Kidney capillary endothelial cell (primary cell): ENCODE measurements around the gene PODN.

Source experiments
- DNase-seq: peaks from one replicate; pipeline ENCODE4 v3.0.0-alpha.2; 2018; ENCODE audit warnings: low spot score

Gene PODN

GRCh38 chr1:53090227-53091147 is 28.5 kb downstream of the PODN start:
- no peak for DNase-seq

- no peak for DNase-seq
Measured at GRCh38 chr1:53091841-53092645, 30.0 kb downstream of the PODN start.

- DNase-seq, result no peak
Measured at GRCh38 chr1:53092659-53093450, 30.8 kb downstream of the PODN start.

- DNase-seq, result no peak
Measured at GRCh38 chr1:53093451-53093754, 31.4 kb downstream of the PODN start.

- no peak for DNase-seq
Measured at GRCh38 chr1:53093778-53094532, 31.9 kb downstream of the PODN start.

- DNase-seq, result no peak
Measured at GRCh38 chr1:53094533-53094919, 32.5 kb downstream of the PODN start.

GRCh38 chr1:53104289-53104913 is 42.4 kb downstream of the PODN start:
- DNase-seq, result no peak

- DNase-seq, result no peak
Measured at GRCh38 chr1:53107090-53107489, 45.1 kb downstream of the PODN start.

- DNase-seq, result no peak
Measured at GRCh38 chr1:53107570-53108322, 45.7 kb downstream of the PODN start.

- no peak for DNase-seq
Measured at GRCh38 chr1:53108646-53109580, 46.9 kb downstream of the PODN start.

- no peak for DNase-seq
Measured at GRCh38 chr1:53110370-53111072, 48.5 kb downstream of the PODN start.

GRCh38 chr1:53111073-53111556 is 49.1 kb downstream of the PODN start:
- no peak for DNase-seq

GRCh38 chr1:53111693-53112092 is 49.7 kb downstream of the PODN start:
- no peak for DNase-seq

GRCh38 chr1:53112271-53112774 is 50.3 kb downstream of the PODN start:
- DNase-seq, result no peak

- no peak for DNase-seq
Measured at GRCh38 chr1:53112861-53113260, 50.8 kb downstream of the PODN start.

- no peak for DNase-seq
Measured at GRCh38 chr1:53114090-53114489, 52.1 kb downstream of the PODN start.

GRCh38 chr1:53114581-53115400 is 52.8 kb downstream of the PODN start:
- no peak for DNase-seq
